Daoy (cell line): ENCODE measurements around the gene DLST. TPM values are rescaled to one million over a fixed set of nuclear protein-coding genes. Genes with fewer than 3 reads are reported as not detected.

ENCODE experiments used
- total RNA-seq: library from RNA; depleted of rRNA; stranded (reverse); fragments of >200 nt; shearing (Covaris generic); gene quantifications from 2 replicates; pipeline ENCODE4 v1.2.3, GENCODE V29; 2014; rRNA removed

Gene DLST
- total RNA-seq, 1 experiment from 2014 or later: 43.2 TPM

Other genes starting within 250 kb of the DLST start
- gene AREL1, start 168.8 kb upstream of the DLST start, total RNA-seq: 24.6 and 27.9 TPM in 2 replicates
- gene FCF1, start 168.8 kb upstream of the DLST start, total RNA-seq: 34.8 and 49.4 TPM in 2 replicates
- 14.8 and 23.8 TPM in 2 replicates for gene YLPM1, start 118.6 kb upstream of the DLST start, total RNA-seq
- not detected in 2 replicates for gene PROX2, start 5.8 kb upstream of the DLST start, total RNA-seq
- 6.6 and 9.8 TPM in 2 replicates for gene RPS6KL1, start 41.3 kb downstream of the DLST start, total RNA-seq
- 4.4 and 8.0 TPM in 2 replicates for gene PGF, start 73.7 kb downstream of the DLST start, total RNA-seq
- gene EIF2B2, start 121.0 kb downstream of the DLST start, total RNA-seq: 72.0 and 87.9 TPM in 2 replicates
- 7.9 and 16.0 TPM in 2 replicates for gene MLH3, start 169.6 kb downstream of the DLST start, total RNA-seq
- 21.8 and 34.0 TPM in 2 replicates for gene ACYP1, start 182.1 kb downstream of the DLST start, total RNA-seq
- 1.4 and 4.3 TPM in 2 replicates for gene ZC2HC1C, start 187.7 kb downstream of the DLST start, total RNA-seq
- 27.6 and 31.8 TPM in 2 replicates for gene NEK9, start 245.1 kb downstream of the DLST start, total RNA-seq